Adrenal gland (tissue), 5 donors: ENCODE results near the gene ZHX3.

Source experiments
- POLR2A ChIP-seq, 2 donors: fragments of 450-650 bp; IDR thresholded peaks; one replicate each; pipeline ENCODE4 v1.6.1; 2017; ENCODE audit warnings: antibody characterized with exemption in 2 of 2, mild to moderate bottlenecking in 2 of 2, moderate library complexity in 1 of 2
- TF ChIP-seq, protein P1 (sequence below), 6 experiments: fragments of 450-650 bp in 4 of 6; fragments of 200-600 bp in 2 of 6; sonication (generic) in 1 of 6; IDR thresholded peaks; 1 replicate in 5 of 6; 2 replicates in 1 of 6; pipeline versions ENCODE4 v1.5.1 to v1.8.0; 2016 to 2021; ENCODE audit warnings: antibody characterized with exemption in 6 of 6, mild to moderate bottlenecking in 2 of 6, moderate library complexity in 1 of 6
- donor health status: DM: no; HTN: no; CAD: no.

DNA sequence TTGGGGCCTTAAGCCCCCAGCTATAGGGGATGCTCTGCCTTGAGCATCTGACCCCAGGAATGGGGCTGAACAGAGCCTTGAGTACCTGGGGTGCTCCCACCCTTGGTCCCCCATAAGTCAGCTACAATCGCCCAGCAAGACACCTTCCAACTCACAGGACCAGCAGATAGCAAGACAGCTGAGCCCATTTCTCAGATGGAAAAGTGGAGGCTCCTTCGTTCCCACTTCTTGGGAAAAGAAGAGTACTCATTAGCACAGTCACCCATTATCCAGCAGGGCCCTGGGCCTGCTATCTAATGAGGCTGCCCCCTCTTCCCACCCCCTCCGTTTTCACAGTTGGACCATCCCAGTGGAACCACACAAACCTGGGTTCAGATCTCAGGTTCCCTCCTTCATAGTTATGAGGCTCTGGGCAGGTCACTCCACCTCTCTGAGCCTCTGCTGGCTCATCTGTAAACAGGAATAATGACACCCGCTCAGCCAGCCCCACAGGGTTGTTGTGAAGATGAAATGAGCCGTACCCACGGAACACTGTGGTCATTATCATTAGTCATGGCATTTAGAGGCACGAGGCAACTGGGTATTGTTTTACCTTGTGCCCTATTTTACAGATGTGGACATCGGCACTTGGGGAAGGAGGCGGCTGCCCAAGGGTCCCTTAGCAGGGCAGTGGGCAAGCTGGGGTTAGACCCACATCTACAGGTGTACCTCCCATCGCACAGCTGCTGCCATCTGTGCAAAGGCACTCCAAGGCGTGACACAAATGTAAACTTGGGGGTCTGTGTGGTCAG is 27.6 kb upstream of the ZHX3 start:
- TF ChIP-seq, protein P1, sequence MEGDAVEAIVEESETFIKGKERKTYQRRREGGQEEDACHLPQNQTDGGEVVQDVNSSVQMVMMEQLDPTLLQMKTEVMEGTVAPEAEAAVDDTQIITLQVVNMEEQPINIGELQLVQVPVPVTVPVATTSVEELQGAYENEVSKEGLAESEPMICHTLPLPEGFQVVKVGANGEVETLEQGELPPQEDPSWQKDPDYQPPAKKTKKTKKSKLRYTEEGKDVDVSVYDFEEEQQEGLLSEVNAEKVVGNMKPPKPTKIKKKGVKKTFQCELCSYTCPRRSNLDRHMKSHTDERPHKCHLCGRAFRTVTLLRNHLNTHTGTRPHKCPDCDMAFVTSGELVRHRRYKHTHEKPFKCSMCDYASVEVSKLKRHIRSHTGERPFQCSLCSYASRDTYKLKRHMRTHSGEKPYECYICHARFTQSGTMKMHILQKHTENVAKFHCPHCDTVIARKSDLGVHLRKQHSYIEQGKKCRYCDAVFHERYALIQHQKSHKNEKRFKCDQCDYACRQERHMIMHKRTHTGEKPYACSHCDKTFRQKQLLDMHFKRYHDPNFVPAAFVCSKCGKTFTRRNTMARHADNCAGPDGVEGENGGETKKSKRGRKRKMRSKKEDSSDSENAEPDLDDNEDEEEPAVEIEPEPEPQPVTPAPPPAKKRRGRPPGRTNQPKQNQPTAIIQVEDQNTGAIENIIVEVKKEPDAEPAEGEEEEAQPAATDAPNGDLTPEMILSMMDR (IDR thresholded peaks at IDR 0.05): no peak
- no peak for TF ChIP-seq POLR2A (IDR thresholded peaks at IDR 0.05)
